Measurements from ENCODE around the gene OR4D5.

The OR4D5 gene

DNA sequence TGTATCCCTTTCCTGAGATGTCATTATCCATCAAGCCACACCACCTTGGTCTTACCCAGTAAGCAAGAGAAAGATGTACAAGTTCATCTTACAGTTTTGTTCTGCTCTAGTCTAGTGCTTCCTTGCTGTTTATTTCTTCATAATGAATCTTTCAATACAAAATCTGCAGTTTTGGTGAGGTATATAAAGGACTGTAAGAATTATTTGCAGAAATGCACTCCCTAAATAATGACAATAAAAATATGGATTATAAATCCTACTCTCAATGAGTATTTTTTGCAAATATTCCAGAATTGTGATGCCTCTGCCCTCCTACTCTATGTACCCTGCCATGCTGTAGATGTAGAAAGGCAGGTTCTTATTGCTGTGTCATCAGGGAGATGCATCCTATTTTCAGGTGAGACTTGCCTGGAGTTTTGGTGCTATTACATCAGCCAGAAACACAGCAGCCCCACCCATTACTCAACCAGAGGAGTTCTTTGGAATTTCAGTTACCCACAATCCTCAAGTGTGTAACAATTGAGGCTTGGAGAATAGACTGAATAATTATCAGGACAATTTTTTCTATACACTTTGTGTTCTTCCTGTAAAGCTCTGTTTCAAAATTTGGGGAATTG lies 38.4 kb downstream of the OR4D5 start, which contains the start of gene OR10S1:
OR10S1 (minus strand) TSS at position 51 of the 617 bp plus-strand sequence. CDS start 117 bp downstream, outside the sequence.
- TF ChIP-seq, protein P1, sequence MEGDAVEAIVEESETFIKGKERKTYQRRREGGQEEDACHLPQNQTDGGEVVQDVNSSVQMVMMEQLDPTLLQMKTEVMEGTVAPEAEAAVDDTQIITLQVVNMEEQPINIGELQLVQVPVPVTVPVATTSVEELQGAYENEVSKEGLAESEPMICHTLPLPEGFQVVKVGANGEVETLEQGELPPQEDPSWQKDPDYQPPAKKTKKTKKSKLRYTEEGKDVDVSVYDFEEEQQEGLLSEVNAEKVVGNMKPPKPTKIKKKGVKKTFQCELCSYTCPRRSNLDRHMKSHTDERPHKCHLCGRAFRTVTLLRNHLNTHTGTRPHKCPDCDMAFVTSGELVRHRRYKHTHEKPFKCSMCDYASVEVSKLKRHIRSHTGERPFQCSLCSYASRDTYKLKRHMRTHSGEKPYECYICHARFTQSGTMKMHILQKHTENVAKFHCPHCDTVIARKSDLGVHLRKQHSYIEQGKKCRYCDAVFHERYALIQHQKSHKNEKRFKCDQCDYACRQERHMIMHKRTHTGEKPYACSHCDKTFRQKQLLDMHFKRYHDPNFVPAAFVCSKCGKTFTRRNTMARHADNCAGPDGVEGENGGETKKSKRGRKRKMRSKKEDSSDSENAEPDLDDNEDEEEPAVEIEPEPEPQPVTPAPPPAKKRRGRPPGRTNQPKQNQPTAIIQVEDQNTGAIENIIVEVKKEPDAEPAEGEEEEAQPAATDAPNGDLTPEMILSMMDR (IDR thresholded peaks at IDR 0.05), result no peak

DNA sequence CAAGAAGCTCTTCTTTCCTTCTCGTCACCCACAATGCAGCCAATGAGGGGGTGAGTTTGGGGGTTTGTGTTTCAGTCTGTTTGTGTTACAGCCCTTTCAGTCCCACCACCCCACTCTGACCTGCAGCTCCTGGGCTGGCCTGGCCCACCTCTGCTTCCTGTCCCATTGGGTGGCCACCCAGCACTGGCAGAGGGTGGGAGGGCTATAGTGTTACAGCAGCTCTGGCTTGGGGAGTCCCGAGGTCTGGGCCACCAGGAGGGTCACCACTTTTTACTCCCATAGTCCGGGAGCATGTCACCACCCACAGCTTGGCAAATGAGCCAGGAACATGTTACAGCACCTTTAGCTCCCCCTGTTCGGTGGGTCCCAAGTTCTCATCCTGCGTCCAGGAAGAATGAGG lies 39.9 kb downstream of the OR4D5 start:
- TF ChIP-seq, protein P1 (IDR thresholded peaks at IDR 0.05), result no peak
